HG02763 (cell line): ENCODE measurements around the gene SLC9B2.

Experiments used
- ATAC-seq: cut with Tn5 transposase; IDR thresholded peaks from one replicate; pipeline ENCODE4 v1.9.1; 2021; ENCODE audit warnings: mild to moderate bottlenecking, moderate library complexity; ENCODE audit not compliant: unreplicated experiment

SLC9B2 gene

DNA sequence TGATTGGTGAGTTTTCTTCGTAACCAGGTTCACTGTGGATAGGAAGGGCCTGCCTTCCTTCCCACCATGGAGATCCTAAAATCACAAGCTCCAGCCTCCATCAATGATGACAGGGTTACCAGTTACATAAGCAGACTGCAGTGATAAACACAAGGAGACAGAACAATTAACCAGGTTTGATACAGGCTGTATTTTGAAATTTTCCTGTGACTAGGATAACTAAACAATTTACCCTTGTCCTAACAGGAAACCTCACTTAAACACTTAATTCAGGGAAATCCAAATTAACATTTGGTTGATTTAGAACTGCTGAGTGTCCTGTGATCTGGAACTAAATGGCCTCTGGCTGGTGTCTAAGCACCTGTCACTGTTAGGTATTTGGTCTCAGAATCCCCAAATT lies 3.1 kb upstream of the SLC9B2 start:
- no peak for ATAC-seq

DNA sequence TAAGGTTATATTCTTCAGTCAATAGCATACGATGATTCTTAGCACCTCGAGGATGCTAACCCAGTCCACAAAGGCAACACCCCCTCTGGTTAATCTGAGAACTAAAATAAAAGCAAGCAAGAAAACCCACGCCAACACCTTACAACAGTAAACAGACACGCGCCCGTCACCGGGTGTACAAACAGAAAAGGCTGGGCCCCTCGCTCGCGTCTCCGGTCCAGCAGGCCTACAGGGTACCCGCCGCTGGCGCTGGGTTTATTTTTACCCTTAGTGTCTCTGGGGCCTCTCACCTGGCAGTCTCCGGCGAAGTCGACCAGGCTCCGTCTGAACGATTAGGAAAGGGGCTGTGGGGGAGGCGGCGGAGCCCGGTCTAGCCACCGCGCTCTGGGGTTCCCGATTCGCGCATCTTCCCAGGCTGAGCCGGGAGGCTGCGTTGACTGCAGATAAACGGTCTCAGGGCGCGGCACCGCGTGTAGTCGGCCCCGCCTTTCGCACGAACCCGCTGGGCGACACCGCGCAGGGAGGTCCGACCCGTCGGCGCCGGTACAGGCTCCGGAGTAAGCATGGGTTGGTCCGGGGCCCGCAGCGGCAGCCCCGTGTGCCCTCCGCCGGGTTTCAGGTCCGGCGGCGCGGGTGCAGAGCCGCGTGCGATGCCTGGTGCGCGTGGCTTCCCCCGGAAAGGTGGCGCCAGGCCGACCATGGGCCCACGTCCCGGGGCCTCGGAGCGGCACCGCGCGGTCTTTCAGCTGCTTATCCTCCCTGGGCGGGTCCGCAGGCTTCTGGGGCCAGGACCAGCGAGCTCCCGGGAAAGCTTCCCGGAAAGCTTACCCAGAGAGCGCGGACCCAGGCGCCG lies 441 bp downstream of the SLC9B2 start:
- peak; percentile 51 for ATAC-seq

DNA sequence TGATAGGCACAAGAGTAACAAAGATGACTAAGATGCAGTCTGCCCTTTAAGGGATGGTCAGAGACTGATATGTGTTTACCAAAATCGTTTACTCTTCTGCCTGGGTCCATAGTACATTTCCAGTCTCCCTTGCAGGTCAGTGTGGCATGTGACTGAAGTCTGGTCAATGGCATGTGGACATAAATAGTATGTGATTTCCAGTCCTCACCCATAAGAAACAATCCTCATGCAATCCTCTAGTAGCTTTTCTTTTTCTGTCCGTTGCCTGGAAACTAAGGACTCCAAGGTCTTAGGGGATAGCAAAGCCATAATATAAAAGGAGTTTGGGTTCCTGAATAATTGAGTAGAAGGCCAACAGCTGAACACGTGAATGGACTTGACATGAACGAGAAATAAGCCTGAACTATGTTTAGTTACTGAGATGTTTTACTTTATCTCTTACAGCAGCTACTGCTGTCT lies 1.1 kb downstream of the SLC9B2 start:
- no peak for ATAC-seq

DNA sequence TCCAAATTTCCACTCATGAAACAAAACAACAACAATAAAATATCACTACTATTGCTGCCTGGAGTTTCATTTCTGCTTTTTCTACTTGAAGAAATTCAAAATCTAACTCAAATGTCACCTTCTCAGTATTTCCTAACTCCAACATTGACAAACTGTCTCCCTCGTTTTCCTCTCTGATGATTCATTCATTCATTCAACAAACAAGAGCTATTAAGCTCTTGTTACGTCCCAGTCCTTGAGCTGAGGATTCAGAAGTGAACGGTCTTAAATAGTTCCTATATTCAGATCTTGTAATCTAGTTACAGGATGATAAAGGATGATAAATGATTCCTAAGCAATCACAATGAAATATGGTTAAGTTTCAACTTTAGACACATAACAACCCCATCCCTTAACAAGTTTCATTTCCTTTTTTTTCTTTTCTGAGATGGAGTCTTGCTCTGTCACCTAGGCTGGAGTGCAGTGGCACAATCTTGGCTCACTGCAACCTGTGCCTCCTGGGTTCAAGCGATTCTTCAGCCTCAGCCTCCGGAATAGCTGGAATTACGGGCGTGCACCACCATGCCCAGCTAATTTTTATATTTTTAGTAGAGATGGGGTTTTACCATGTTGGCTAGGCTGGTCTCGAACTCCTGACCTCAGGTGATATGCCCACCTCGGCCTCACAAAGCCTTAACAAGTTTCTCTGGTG lies 1.7 kb downstream of the SLC9B2 start:
- peak; percentile 33 for ATAC-seq

DNA sequence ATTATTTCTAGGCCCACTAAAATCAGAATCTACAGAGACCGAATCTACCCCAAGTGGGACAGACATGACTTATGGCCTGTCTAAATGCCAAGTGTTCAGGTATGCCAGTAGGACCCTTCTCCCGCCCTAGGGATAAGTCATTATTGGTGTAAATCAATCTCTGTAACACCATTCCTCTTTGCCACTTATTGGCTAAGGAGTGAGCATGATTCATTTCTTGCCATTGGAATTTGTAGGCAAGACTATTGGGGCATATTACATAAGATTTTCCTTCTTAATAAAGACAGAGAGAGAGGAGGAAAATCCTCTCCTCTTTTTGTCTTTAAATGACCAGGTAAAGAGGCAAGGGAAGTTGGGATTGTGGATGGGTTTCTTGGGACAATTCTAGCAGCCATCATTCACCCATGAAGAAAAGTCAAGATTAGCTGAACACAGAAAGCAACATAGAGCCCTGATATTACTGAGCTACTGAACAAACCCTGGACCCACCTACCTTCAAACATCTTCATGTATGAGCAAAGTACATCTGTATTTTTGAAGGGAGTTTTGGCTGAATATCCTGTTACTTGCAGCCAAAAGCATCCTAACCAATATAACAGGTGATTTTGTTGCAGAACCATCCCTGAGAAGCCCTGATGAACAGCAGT lies 2.6 kb downstream of the SLC9B2 start:
- no peak for ATAC-seq

DNA sequence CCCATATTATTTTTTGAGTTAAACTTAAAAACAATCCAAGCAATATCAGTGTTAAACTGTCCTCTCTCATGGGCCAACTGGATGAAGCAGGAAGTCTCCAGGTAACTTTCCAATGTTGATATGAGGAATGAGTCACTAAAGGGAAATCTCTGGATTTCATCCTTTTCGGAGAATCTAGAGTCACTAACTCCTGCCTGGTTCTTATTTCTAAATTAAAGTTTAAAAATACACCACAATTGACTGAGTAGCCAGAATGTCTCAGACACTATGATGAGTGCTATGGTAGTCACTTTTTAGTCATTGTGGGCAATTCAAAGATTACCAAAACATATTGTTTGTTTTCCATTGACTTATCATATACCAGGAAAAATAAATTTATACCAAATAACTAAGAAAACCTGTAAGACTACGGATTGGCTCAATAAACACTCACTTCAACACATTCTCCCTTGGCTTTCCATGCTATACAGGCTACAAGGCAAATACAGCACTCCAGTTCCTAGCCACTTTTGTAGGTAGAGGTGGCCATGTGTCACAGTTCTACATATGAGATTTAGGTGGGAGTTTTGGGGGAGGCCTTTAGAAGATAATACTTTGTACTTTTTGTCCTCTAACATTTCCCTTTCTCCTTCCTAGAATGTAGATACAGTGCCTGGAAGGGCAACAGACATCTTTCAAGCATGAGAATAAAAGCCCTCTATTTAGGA lies 8.6 kb downstream of the SLC9B2 start:
- no peak for ATAC-seq

DNA sequence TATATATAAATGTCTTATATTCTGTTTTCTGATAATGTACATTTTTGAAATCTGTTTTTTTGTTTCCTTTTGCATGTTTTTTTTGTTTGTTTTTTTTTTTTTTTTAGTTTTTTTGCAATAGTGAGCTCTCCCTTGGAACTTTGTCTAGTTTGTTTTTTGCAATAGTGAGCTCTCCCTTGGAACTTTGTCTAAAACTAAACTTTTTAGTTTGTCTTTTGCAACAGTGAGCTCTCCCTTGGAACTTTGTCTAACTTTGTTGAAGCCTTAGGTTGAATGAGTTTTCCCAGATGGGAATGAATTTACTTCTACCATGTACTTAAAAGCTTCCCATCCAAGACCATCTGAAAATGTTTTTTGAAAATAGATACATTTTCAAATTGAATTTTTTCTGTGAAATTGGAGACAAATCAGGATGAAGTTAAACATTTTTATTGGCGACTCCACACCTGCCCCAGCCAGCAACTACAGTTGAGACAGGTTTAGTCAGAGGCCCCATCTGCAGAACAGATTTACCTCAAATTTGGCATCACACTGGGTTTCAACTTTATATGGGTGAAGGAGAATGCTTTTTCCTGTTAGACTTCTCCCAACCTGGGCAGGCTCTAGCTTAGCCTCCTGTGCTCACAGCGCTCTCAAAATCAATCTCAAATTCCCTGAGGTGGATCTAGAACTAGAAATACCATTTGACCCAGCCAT lies 16.0 kb downstream of the SLC9B2 start:
- ATAC-seq, result no peak

DNA sequence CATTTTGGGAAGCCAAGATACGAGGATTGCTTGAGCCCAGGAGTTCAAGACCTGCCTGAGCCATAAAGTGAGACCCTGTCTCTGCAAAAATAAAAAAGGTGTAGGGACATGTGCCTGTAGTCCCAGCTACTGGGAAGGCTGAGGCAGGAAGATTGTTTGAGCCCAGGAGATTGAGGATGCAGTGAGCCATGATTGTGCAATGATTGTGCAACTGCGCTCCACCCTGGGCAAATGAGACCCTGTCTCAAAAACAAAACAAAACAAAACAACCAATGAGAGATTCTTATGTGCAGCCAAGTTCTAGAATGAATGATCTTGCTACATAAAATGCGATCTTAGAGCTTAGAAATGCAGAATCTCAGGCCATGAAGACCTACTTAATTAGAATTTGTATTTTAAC lies 22.5 kb downstream of the SLC9B2 start:
- no peak for ATAC-seq

DNA sequence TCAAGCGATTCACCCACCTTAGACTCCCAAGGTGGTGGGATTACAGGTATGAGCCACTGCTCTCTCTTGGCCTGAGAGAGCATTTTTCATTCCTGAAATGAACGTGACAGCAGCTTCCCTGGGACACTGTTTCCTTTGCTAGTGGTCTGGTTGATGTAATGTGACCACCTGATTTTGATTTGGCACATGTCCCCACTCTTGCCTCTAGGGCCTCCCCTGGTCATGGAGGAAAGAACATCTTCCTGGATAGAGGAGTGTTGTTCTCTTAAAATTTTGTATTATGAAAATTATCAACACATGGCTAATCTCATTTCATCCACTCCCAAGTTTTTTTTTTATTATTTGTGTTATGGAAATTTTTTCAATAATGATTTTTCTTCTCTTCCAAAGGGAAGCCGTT lies 23.8 kb downstream of the SLC9B2 start:
- ATAC-seq, result no peak

DNA sequence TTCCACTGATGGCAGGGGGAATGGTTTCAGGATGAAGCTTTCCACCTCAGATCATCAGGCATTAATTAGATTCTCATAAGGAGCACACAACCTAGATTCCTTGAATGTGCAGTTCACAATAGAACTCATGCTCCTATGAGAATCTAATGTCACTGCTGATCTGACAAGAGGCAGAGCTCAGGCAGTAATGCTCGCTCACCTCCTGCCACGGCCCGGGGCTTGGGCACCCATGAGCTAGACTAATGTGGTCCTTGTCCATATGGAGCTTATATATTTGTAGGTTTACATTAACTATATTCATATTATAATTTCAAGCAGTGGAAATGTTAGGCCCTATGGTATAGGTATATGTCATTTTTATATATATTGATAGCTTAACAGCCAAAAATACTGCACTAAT lies 24.4 kb downstream of the SLC9B2 start:
- ATAC-seq, result no peak

DNA sequence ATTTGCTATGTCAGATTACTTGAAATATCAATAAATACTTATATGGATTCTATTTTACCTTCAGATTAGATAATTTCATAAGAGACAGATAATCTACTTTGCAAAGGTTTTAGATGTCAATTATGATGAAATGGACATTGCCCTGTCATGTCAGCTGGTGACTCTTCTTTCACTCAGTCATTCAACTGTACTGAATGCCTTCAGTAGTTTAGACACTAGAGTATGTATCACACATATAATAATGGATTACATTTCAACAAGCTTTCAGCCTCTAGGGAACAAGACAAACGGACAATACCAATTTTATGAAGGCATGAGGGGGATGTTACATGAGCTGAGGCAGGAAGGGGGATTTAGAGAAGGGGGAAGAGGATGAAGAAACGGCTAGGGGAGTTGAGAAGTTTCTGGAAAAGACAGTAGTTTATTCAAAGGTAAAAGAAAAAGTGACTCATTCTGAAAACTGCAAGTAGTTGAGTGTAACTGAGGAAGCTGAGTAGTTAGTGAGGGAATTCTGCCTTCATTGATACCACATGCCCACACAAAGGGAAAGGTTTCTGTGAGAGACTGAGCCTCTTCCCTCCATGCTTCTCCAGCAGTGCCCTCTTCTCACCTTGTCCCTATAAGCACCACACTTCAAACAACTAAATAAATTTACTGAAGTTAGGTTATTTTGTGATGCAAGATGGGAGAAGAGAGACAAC lies 25.7 kb downstream of the SLC9B2 start:
- no peak for ATAC-seq

DNA sequence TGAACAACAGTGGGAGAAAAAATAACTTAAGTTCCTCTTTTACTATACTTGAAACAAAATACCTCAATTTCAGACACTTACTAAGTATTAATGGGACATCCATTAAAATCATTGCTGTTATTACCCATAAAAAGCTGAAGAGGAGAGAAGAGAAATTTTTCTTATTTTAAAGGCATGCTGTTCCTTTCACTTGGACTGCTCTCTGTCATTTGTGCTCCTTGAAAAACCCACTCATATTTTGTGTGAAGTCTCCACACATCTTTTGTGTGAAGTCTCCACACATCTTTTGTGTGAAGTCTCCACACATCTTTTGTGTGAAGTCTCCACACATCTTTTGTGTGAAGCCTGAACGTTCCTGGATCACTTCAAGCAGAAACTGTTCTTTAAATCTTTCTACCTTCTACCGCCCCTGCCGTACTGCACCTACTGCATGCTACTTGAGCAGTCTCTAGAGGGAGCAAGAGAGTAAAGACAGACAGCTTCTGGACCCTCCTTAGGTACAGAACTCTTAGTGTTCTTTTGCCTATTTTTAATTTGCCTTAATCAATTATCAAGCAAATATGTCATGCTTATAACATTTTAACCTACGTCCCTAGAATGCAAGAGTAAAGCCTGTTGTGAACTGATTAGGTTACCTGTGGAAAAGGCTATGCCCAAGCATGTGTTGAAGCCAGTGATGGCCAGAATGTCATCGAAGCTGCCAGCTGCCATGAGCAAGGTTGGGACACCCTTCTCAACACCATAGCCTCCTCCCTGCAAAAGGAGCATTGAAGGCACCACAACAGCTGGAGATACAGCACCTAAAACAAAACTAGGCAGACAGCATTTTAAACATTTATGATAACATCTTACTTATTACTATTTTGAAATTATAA lies 29.9 kb downstream of the SLC9B2 start:
- ATAC-seq, result peak; percentile 93

DNA sequence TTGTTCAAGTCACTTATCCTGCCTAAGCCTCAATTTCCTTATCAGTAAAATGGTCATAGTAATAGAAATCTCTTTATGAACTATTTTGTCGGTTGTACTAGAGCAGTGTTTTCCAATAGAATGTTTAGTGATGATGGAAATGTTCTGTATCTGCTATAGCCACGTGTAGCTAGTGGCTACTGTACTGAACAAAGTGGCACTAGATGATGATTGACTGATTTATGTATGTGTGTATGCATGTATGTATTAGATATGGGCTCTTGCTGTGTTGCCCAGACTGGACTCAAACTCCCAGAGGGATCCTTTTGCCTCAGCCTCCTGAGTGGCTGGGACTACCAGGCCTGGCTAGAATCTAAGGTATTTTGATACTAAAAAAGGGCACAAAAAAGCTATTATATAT lies 32.4 kb downstream of the SLC9B2 start:
- ATAC-seq, result no peak

DNA sequence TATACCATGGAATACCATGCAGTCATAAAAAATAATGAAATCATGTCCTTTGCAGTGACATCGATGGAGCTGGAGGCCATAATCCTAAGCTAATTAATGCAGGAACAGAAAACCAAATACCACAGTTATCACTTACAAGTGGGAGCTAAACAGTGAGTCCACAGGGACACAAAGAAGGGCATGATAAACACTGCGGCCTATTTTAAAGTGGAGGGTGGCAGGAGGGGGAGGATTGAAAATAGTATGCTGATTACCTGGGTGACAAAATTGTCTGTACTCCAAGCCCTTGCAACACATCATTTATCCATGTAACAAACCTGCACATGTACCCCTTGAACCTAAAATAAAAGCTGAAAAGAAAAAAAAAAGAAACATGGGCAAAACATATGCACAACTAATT lies 40.4 kb downstream of the SLC9B2 start:
- ATAC-seq, result no peak

DNA sequence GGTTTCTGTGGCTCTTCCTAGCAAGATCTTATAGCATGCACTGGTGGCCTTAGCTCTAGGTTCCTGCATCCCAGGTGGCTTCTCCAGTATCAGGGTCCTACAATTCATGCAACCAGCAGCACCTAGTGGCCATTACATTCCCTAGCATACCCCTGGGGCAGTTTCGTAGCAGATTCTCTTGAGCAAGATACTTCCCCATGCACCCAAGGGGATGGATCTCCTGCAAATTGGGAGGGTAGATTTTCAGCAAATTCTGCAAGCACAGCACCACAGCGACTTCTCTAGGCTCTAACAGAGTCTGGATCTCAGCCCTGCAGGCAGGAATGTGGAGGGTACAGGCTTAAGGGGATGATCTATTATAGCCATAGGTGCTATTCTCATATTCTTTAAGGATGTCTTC lies 44.0 kb downstream of the SLC9B2 start:
- peak; percentile 57 for ATAC-seq

DNA sequence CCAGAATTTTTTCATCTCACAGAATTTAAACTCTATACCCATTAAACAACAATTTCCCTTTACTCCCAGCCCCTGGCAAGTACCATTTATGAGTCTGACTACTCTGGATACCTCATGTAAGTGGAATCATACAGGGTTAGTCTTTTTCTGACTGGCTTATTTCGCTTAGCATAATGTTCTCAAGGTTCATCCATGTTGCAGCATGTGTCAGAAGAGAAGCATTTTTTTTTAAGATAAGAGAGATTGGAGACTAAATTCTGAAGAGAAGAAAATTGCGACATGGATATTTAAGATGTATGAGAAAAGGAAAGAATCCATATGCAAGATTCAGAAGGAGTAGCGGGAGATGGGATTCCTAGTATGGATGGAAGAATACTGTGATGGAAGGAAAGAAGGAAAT lies 45.8 kb downstream of the SLC9B2 start:
- ATAC-seq, result no peak

DNA sequence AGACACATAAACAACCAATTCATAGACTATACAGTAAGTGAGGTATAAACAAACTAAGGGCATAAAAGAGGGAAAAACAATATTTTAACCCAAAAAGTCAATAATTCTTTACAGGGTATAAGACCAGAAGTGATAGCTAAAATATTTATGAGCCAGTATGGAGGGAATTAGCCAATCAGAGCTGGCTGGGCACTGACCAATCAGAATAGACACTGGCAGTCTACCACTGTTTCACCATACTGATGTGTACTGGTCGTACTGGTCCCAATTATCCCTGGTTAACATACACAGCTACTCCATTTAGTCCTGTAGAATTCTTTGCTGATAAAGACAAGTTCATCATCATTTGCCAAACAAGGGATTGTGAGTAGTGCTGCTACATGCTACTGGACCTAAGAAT lies 47.3 kb downstream of the SLC9B2 start:
- no peak for ATAC-seq

DNA sequence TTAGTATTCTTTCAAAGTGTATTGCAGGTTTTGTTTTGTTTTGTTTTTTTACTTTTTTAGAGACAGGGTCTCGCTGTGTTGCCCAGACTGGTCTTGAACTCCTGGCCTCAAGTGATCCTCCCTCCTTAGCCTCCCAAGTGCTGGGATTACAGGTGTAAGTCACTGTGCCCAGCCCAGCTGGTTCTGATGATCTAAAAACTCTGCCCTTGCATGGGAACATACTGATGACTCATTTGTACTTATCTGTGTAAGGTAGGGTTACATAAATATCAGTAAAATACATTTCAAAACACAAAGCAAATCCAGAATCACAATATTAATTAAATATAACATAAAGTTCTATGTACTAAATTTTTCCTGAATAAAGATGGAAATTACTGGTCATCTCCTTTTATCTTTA lies 49.7 kb downstream of the SLC9B2 start:
- ATAC-seq, result no peak

DNA sequence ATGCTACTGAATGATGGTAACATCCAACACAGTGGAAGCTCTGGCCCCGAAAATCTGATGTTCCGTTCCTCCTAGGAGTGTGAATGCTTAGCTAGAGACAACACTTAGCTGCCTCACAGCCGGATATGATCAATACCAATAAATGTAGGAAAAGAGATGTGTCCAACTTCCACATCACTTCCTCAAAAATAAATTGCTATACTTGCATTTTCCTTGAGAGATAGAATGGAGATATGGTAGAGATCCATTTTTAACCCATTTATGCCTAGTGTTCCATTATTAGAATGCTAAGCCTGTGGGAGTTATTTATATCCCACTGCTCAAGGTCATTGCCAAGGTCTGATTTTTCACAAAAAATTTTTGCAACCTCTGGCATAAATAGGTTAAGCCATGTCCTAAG lies 51.6 kb downstream of the SLC9B2 start:
- ATAC-seq, result no peak
